Measurements from ENCODE around the gene LRP1B. TPM values are rescaled to one million over a fixed set of nuclear protein-coding genes. Genes with fewer than 3 reads are reported as not detected.

Gene LRP1B
- total RNA-seq, 1 experiment from 2014 or later: 0.52 TPM

DNA sequence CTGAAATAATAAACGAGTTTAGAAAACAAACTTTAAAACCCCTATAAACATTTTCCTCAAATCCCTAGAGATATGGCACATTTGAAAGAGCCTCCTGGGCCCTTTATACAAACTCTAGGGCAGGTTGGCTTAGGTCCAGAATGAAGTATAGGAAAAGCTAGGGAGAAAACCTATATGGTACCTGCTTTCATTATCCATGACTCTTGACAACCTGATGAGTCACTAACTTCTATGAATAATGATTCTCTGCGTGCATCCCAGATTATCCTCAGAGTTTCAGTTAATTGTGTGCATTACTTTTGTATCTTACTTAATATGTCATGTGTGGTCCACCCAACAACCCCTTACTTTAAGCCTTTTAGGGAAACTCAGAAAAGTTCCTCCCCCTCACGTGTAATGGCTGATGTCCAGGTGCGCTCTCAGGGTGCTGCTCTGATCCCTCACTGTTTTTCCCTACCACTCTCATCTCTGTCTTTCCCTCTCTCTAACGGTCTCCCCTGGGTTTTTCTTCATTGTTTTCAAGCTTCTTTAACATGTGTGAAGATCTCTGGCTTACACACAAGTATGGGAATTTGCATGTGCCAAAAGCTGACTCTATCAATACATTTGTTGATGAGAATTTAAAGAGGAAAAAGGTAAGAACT, 78.5 kb downstream of the LRP1B start (continued):
- TF ChIP-seq, protein P1, sequence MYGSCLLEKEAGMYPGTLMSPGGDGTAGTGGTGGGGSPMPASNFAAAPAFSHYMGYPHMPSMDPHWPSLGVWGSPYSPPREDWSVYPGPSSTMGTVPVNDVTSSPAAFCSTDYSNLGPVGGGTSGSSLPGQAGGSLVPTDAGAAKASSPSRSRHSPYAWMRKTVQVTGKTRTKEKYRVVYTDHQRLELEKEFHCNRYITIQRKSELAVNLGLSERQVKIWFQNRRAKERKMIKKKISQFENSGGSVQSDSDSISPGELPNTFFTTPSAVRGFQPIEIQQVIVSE (CRISPR knock-in tag; IDR thresholded peaks at IDR 0.05; ENCODE audit: borderline replicate concordance): no peak
- TF ChIP-seq, protein P2, sequence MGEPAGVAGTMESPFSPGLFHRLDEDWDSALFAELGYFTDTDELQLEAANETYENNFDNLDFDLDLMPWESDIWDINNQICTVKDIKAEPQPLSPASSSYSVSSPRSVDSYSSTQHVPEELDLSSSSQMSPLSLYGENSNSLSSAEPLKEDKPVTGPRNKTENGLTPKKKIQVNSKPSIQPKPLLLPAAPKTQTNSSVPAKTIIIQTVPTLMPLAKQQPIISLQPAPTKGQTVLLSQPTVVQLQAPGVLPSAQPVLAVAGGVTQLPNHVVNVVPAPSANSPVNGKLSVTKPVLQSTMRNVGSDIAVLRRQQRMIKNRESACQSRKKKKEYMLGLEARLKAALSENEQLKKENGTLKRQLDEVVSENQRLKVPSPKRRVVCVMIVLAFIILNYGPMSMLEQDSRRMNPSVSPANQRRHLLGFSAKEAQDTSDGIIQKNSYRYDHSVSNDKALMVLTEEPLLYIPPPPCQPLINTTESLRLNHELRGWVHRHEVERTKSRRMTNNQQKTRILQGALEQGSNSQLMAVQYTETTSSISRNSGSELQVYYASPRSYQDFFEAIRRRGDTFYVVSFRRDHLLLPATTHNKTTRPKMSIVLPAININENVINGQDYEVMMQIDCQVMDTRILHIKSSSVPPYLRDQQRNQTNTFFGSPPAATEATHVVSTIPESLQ (CRISPR knock-in tag; IDR thresholded peaks at IDR 0.05): no peak
- TF ChIP-seq ZNF219 (CRISPR knock-in tag; IDR thresholded peaks at IDR 0.05; ENCODE audit: borderline replicate concordance) (no peak), MYBL2 (CRISPR knock-in tag; IDR thresholded peaks at IDR 0.05) (no peak), NFATC4 (CRISPR knock-in tag; IDR thresholded peaks at IDR 0.05) (no peak), JUN (CRISPR knock-in tag; IDR thresholded peaks at IDR 0.05) (no peak), CREM (CRISPR knock-in tag; IDR thresholded peaks at IDR 0.05) (no peak), FOXP1 (CRISPR knock-in tag; IDR thresholded peaks at IDR 0.05; ENCODE audit: borderline replicate concordance) (no peak), ZNF263 (CRISPR knock-in tag; IDR thresholded peaks at IDR 0.05; ENCODE audit: low read depth) (no peak)
- TF ChIP-seq, protein P3, sequence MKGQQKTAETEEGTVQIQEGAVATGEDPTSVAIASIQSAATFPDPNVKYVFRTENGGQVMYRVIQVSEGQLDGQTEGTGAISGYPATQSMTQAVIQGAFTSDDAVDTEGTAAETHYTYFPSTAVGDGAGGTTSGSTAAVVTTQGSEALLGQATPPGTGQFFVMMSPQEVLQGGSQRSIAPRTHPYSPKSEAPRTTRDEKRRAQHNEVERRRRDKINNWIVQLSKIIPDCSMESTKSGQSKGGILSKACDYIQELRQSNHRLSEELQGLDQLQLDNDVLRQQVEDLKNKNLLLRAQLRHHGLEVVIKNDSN (CRISPR knock-in tag; IDR thresholded peaks at IDR 0.05): no peak
- TF ChIP-seq, protein P4, sequence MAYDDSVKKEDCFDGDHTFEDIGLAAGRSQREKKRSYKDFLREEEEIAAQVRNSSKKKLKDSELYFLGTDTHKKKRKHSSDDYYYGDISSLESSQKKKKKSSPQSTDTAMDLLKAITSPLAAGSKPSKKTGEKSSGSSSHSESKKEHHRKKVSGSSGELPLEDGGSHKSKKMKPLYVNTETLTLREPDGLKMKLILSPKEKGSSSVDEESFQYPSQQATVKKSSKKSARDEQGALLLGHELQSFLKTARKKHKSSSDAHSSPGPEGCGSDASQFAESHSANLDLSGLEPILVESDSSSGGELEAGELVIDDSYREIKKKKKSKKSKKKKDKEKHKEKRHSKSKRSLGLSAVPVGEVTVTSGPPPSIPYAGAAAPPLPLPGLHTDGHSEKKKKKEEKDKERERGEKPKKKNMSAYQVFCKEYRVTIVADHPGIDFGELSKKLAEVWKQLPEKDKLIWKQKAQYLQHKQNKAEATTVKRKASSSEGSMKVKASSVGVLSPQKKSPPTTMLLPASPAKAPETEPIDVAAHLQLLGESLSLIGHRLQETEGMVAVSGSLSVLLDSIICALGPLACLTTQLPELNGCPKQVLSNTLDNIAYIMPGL (CRISPR knock-in tag; IDR thresholded peaks at IDR 0.05): no peak
- TF ChIP-seq, protein P5, sequence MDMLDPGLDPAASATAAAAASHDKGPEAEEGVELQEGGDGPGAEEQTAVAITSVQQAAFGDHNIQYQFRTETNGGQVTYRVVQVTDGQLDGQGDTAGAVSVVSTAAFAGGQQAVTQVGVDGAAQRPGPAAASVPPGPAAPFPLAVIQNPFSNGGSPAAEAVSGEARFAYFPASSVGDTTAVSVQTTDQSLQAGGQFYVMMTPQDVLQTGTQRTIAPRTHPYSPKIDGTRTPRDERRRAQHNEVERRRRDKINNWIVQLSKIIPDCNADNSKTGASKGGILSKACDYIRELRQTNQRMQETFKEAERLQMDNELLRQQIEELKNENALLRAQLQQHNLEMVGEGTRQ (CRISPR knock-in tag; IDR thresholded peaks at IDR 0.05): no peak

DNA sequence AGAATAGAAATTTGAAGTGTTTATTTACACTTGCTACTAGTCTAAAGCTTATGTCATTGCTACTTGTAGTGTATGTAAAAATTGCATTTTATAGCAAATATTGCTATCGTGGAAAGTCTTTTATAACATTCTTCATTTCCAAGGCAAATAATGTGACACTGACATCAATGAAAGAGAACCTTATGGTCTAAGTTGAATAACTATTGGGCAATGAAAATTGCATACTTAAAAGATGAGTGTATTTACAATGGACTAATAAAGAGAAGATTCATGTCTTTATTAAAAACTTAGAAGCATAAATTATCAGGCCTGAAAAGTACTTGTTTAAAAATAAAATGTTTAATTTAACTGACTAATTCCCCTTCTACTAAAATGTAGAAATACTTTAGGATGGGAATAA, 82.2 kb downstream of the LRP1B start:
- no peak for ATAC-seq
- Mint-ChIP-seq H3K9me3 (no peaks in the 10 kb centered on the region), H3K27ac (no peak overlapping the region), H3K4me1 (peaks cover 28% of the 10 kb centered on the region), H3K4me3 (no peak overlapping the region), H3K36me3 (no peaks in the 10 kb centered on the region), H3K27me3 (ENCODE audit: low read depth) (no peaks in the 10 kb centered on the region)
- DNase-seq (ENCODE audit: low spot score): no peak
- CTCF ChIA-PET: no interaction called here
- POLR2A ChIA-PET: no interaction called here
- TF ChIP-seq, protein P6, sequence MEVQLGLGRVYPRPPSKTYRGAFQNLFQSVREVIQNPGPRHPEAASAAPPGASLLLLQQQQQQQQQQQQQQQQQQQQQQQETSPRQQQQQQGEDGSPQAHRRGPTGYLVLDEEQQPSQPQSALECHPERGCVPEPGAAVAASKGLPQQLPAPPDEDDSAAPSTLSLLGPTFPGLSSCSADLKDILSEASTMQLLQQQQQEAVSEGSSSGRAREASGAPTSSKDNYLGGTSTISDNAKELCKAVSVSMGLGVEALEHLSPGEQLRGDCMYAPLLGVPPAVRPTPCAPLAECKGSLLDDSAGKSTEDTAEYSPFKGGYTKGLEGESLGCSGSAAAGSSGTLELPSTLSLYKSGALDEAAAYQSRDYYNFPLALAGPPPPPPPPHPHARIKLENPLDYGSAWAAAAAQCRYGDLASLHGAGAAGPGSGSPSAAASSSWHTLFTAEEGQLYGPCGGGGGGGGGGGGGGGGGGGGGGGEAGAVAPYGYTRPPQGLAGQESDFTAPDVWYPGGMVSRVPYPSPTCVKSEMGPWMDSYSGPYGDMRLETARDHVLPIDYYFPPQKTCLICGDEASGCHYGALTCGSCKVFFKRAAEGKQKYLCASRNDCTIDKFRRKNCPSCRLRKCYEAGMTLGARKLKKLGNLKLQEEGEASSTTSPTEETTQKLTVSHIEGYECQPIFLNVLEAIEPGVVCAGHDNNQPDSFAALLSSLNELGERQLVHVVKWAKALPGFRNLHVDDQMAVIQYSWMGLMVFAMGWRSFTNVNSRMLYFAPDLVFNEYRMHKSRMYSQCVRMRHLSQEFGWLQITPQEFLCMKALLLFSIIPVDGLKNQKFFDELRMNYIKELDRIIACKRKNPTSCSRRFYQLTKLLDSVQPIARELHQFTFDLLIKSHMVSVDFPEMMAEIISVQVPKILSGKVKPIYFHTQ (CRISPR knock-in tag; IDR thresholded peaks at IDR 0.05): no peak
- TF ChIP-seq JAZF1 (CRISPR knock-in tag; IDR thresholded peaks at IDR 0.05) (no peak), GRHL2 (CRISPR knock-in tag; IDR thresholded peaks at IDR 0.05; ENCODE audit: insufficient replicate concordance, severe bottlenecking) (no peak), TP53 (CRISPR knock-in tag; IDR thresholded peaks at IDR 0.05) (no peak), ZNF263 (CRISPR knock-in tag; IDR thresholded peaks at IDR 0.05; ENCODE audit: low read depth) (no peak), ZNF232 (CRISPR knock-in tag; IDR thresholded peaks at IDR 0.05) (no peak), ATF1 (CRISPR knock-in tag; IDR thresholded peaks at IDR 0.05) (no peak), GTF2I (CRISPR knock-in tag; conservative IDR thresholded peaks at IDR 0.05) (no peak), ESRRA (CRISPR knock-in tag; IDR thresholded peaks at IDR 0.05; ENCODE audit: borderline replicate concordance) (no peak)
- TF ChIP-seq, protein P7, sequence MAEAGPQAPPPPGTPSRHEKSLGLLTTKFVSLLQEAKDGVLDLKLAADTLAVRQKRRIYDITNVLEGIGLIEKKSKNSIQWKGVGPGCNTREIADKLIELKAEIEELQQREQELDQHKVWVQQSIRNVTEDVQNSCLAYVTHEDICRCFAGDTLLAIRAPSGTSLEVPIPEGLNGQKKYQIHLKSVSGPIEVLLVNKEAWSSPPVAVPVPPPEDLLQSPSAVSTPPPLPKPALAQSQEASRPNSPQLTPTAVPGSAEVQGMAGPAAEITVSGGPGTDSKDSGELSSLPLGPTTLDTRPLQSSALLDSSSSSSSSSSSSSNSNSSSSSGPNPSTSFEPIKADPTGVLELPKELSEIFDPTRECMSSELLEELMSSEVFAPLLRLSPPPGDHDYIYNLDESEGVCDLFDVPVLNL (CRISPR knock-in tag; IDR thresholded peaks at IDR 0.05; ENCODE audit: borderline replicate concordance, low read depth): no peak
- TF ChIP-seq, protein P2 (CRISPR knock-in tag; IDR thresholded peaks at IDR 0.05): no peak
- TF ChIP-seq, protein P8, sequence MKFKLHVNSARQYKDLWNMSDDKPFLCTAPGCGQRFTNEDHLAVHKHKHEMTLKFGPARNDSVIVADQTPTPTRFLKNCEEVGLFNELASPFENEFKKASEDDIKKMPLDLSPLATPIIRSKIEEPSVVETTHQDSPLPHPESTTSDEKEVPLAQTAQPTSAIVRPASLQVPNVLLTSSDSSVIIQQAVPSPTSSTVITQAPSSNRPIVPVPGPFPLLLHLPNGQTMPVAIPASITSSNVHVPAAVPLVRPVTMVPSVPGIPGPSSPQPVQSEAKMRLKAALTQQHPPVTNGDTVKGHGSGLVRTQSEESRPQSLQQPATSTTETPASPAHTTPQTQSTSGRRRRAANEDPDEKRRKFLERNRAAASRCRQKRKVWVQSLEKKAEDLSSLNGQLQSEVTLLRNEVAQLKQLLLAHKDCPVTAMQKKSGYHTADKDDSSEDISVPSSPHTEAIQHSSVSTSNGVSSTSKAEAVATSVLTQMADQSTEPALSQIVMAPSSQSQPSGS (CRISPR knock-in tag; IDR thresholded peaks at IDR 0.05; ENCODE audit: borderline replicate concordance, low read depth): no peak

Data from WTC11 (cell line).